Activated T-cell treated with anti-CD3 and anti-CD28 coated beads, Interleukin-2, amount 50 U/mL, for 1 hour (primary cell): ENCODE measurements around the gene RPF1.
"Not testable (repeated sequence)": the region's sequence is repeated elsewhere in the genome, so short reads cannot be mapped to it uniquely, and the experiment has no call there.

Experiments
- DNase-seq: peaks from one replicate; pipeline ENCODE4 v3.0.0-alpha.2; 2020

Gene RPF1

DNA sequence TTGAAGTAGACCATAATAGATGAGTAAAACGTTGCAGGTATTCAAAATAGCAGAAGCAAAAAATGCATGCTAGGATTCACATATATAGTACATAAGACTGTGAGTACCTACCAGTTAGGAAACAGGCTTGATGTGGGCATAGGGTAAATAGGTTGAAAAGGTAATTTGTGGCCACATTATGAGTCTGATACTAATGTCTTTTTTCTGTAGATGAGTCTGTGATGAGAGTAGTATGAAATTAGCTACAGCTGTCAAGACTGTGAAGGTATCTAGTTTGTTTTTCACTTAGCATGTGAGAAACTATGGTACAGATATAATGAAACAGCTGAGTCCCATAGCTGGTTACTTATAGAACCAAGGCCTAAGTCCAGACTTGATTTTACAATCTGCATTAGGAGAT, 14.7 kb downstream of the RPF1 start:
- DNase-seq, result no peak

DNA sequence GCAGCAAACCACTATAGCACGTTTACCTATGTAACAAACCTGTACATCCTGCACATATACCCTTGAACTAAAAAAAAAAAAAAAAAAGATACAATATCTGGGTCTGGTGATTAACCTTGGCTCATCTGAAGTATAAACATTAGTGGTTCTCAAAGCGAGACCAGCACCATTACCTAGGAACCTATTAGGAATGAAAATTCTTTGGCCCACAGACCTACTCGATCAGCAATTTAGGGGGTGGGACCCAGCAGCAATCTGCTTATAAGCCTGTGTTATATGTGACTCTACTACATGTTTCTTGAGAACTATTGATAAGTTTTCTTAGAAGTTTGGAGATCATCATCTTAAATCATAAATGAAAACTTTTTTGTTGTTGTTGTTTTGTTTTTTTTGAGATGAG, 17.4 kb downstream of the RPF1 start:
- DNase-seq, result no peak

DNA sequence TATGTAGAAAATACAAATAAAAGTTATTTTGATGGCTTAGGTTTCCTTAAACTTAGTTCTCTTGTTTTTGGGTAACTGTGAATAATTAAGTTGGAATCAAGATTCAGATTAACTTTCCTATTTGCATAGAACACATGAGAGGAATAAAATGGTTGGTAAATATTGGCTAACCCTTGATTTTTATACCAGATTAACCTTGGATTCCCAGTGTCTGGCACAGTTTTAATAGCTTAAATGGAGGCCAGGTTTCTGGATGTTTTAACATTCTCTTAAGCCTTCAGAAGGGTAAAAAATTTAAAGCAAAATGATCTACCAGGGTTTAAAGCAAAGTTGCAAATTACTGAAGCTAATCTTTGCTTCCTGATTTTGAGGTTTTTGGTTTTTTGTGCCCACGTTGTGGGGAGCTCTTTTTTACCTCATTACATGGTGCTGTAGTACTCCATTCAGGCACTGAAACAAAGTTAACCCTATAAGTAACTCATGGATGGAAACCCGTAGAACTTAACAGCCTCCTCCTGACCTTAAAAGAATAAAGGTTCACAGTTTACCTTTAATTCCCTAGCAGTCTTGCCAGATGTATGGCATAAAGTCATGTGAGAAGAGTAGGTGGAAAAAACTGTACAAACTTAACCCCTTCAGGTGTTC, 18.7 kb downstream of the RPF1 start:
- no peak for DNase-seq

DNA sequence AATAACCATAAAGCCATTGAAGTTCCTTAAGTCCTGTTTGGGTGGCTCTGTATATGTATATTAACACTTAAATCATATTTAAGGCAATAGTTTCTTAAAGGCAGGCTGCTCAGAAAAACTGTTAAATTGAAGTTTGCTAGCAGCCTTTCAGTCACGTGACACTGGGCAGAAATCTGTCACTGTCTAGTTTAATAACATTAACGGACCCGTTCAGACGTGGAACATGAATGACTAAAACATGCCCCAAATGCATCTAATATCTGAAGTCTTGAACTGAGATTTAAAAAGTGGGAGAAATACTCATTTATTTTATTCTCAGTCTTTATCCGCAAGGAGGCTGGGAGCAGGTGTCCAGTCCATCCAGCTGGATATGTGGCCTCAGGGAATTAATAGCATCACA, 23.9 kb downstream of the RPF1 start:
- DNase-seq, result no peak

DNA sequence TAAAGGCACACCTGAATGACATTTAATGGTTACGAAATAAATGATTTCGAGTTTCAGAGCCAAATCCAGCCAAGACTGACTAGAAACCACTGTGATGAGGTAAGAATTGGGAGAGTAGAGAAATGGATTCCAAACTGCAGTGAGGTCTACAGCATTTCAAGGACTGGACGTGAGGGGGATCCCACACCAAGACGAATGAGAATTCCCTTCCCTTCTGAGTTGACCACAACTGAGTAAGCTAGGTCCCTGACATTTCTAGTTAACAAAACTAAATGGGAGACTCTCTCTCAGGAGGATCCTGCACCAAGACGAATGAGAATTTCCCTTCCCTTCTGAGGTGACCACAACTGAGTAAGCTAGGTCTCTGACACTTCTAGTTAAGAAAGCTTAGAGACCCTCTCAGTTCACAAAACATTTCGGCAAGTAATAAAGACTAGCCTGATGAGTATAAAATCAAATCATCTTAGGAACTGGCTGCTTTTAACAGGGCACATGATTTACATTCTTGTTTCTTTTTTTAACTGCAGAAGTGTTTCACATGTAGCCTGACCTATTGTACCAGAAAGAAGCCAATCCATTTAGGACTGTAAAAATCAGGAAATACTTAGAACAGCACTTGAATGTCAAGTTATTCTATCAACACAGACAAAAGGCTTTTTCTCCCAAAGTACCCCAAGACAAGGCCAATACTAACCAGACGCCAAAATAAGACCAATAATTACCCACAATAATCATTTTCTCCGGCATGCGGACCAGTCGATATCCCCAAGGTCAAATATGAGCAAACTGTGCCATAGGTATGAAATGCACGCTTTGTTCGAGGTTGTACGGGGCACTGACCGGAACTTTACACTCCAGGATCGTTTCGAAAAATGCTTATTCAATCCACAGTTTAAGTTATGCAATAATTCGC, 25.8 kb downstream of the RPF1 start:
- DNase-seq, result no peak

DNA sequence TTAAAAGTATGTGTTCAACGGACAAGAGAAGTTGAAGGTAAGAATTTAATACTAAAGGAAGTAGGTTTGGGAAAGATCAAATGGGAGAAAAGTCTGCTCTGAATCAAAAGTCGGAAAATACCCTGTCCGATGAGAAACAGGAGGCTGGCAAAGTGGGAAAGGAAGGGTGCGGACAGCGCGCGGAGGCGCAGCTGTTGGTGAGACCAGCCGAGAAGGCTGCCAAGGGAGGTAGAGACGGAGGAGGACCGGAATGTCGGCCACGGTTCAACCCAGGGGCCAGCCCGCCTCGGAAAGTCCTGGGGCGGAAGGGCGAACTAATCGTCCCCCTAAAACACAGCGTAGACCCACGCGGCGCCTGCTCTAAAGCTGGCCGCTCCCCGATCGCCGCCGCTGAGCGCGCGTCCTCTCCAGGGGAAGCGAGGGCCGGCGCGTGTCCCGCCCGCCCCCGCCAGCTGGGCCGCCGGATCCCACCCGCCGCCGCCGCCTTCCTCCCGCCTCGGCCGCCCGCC, 26.5 kb downstream of the RPF1 start:
- DNase-seq, result no peak

DNA sequence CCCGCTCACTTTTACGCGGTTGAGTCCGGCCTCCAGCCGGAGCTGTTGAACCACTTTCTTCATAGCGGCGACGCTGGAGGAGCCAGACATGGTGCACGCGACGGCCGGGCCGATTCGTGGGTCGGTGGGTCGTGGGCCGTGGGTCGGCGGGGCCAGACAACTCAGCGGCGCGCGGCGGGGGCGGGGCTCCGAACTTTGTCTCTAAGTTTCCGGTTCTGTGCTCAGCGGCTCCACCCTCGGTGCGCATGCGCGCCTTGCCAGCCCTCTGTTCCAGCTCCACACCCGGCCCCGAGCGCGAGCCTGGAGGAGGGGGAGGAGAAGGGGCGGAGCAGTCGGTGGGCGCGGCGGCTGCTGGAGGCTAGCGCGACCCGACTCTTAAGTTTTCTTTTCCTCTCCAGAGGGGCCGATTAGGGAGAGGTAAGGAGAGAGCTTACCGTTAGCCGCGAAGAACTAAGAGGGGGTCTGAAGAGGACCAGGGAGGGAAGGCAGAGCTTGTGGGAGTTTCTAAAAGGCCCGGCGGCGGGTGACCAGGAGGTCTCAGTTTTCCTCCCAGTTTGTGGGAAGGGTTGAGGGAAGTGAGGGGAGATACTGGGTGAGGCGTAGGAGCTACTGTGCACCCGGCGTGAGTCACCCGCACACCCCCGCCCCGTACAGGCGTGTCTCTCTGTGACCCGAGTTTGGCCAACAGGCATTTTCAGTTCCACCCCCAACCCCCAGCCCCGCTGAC, 27.1 kb downstream of the RPF1 start, which contains the start of the genes GNG5 and SPATA1:
GNG5 (minus strand) TSS at position 580 of the 727 bp plus-strand sequence; CDS start at position 90, 490 bp downstream.
SPATA1 (plus strand) TSS at position 385 of the 727 bp plus-strand sequence. CDS start 9,974 bp downstream, outside the sequence.
- peak; percentile 97 for DNase-seq

DNA sequence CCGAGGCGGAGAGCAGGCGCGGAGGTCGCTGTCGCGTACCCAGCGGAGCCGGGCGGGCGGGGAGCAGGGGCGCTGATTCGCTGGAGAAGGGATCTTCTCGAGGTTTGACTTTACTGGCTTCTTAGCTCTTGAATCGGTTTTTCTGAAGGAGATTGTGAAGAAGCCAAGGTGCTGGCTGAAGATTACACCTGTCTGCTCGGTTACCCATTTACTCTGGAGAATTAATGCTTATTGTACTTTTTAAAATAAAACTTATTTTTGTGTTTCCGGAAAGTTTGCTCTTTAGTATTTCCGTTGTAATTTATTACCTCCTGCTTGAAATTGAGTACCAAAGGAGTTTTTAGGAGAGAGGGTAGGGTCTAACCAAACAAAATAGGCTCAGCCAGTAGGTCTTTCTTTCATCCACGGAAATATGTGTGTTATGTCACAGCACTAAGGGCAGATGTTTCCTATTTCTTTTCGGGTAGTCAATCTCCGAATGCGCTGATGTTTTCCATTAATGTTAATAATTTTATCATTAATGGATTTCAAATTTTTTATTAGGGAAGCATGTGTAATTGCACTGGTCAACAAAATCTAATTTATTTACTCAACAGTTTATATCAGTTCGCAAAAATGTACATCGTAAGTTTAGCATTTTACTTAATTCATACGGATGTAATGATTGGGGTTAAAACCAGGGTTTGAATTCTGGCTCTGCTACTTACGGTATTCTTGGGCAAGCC, 27.8 kb downstream of the RPF1 start:
- no peak for DNase-seq

DNA sequence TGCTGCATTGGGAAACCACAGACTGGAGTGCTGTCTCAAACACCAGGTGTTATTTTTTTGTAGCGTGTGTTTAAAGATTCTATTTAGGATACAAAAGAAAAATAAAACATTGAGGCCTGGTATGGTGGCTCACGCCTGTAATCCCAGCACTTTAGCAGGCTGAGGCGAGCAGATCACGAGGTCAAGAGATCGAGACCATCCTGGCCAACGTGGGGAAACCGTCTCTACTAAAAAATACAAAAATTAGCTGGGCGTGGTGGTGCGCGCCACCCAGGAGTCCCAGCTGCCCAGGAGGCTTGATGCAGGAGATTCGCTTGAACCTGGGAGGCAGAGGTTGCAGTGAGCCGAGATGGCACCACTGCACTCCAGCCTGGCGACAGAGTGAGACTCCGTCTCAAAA, 28.8 kb downstream of the RPF1 start:
- not testable (repeated sequence) for DNase-seq

DNA sequence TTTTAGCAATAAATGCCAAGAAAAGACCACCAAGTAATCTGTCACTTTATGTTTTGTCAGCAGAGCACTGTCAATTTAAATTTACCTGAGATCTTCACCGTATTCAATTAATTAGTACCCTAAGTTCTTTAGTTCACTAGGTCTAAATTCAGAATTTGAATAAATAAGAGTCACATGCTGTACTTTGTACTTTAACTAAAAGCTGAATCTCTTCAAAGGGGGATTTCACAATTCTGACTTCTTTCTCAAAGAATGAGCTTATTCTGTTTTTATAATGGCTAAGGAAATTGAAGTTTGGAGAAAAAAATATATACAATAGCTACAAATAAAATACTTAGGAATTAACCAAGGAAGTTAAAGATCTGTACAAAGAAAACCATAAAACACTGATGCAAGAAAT, 29.4 kb downstream of the RPF1 start:
- no peak for DNase-seq

DNA sequence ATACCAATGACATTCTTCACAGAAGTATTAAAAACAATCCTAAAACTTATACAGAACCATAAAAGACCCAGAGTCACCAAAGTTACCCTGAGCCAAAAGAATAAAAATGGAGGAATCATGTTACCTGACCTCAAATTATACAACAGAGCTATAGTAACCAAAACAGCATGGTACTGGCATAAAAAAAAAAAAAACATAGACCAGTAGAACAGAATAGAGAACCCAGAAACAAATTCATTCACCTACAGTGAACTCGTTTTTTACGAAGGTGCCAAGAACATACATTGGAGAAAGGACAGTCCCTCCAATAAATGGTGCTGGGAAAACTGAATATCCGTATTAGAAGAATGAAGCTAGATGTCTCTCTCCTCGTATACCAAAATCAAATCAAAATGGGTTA, 30.0 kb downstream of the RPF1 start:
- DNase-seq, result no peak

DNA sequence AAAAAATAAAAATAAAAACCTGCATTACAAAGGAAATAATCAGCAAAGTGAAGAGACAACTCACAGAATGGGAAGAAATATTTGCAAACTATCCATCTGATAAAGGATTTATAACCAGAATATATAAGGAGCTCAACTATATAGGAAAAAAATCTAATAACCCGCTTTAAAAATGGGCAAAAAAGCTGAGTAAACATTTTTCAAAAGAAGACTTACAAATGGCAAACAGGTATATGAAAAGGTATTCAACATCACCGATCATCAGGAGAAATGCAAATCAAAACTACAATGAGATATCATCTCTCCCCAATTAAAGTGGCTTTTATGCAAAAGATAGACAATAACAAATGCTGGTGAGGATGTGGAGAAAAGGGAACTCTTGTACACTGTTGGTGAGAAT, 31.1 kb downstream of the RPF1 start:
- DNase-seq, result no peak

DNA sequence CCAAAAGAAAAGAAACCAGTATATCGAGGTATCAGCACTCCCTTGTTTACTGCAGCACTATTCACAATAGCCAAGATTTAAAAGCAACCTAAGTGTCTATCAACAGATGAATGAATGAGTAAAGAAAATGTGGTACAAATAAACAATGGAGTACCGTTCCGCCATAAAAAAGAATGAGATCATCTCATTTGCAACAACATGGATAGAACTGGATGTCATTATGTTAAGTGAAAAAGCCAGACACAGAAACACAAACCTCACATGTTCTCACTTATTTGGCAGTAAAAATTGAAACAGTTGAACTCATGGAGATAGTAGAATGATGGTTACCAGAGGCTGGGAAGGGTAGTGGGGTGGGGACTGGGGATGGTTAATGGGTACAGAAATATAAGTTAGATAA, 31.6 kb downstream of the RPF1 start:
- no peak for DNase-seq

DNA sequence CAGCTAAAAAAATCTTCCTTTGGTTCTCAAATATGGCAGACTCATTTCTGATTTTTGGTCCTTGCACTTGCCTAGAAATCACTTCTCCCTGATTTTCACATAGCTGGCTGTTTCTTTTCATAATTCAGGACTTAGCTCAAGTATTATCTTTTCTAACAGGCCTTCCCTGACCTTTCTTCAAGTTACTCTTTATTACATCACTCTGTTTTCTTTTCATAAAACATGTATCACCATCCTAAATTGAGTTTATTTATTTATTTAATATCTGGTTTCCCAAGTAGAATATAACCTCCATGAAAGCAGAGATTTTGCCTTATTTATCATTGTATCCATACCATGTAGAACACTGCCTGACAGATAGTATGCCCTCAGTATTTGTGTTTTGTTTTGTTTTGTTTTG, 45.5 kb downstream of the RPF1 start:
- DNase-seq, result no peak

DNA sequence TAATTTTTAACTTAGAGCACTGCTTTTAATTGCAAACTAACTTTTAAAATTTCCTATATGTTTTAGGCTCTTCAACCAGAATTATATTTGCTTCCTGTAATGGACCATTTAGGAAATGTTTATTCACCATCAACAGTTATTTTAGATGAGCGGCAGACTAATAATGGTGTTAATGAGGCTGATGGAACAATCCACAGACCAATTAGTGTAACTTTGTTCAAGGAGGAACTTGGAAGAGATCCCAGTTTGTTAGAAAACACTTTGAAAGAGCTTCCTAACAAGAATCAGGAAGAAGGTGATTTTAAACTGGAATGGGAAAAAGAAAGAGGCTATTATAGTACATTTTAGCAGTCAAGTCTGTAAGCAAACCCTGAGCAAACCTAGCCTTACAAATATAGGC, 46.7 kb downstream of the RPF1 start:
- DNase-seq, result no peak

DNA sequence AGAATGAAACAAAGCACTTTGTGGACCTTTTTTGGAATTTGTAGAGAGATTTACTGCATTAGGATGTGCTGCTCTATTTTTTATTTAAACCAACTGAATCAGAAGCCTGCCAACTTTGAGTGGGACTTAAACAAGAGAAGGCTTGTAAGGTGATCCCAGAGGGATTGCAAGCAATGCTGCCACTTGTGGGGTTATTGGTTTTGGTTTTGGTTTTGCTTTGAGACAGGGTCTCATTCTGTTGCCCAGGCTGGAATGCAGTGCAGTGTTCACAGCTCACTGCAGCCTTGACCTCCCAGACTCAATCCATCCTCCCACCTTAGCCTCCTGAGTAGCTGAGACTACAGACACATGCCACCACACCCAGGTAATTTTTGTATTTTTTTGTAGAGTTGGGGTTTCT, 59.5 kb downstream of the RPF1 start:
- no peak for DNase-seq

DNA sequence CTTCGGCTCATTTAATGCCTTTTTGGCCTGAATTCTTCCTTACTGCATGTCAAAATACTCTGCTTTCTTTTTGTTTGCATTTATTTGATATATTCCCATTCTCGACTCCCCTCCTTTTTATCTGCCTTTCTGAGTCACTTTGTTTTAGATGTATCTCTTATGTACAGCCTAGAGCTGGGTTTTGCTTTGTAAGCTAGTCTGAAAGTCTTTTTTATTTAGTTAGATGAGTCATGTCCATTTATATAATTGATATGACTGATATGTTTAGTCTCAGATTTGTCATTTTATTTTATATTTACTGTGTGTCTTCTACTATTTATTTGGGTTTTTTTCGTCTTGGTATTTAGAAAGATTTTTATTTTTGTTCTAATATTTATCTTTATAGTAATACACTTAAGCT, 60.9 kb downstream of the RPF1 start:
- no peak for DNase-seq

DNA sequence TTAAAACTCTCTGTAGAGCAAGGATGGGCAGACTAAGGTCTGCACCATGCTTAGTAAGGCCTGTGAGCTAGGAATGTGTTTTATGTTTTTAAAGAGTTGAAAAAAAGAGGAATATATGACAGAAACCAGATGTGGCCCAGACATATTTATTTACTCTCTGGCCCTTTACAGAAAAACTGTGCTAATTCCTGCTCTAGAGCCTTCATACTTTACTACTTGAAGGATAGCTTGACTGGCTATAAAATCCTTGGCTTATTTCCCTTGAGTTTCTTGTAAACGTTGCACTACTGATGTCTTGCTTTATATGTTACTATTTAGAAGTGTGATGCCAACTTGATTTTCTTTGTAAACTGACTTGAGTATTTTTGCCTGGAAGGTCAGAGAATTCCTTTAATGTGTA, 61.7 kb downstream of the RPF1 start:
- no peak for DNase-seq

DNA sequence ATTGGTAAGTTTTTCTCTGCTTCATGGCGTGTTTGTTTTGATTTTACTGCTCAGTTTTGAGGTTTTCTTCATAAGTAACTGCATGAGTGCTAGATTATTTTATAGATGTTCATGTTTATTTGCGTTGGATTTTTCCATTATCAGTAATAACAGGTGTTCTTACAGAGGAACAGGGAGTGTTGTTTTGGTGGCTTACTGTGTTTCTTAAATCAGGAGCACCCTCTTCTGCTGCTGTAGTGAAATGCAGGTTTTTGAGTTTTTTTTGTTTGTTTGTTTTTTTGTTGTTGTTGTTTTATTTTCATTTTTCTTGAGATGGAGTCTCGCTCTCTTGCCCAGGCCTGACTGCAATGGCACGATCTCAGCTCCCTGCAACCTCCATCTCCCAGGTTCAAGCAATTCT, 62.6 kb downstream of the RPF1 start:
- no peak for DNase-seq
